PFSK-1 (cell line): ENCODE data around the gene FAM83G.

Experiments
- FOXP2 ChIP-seq: optimal IDR thresholded peaks from 2 replicates; pipeline ENCODE3; 2011; ENCODE audit warnings: borderline replicate concordance, control low read depth, inconsistent platforms; ENCODE audit not compliant: insufficient read depth; ENCODE audit errors: extremely low read length, extremely low read depth
- POLR2AphosphoS5 ChIP-seq: IDR thresholded peaks from 2 replicates; pipeline ENCODE4 v1.6.1; 2012; ENCODE audit warnings: low read depth, mild to moderate bottlenecking, control low read depth, low read length, moderate library complexity
- REST ChIP-seq, 2 experiments: IDR thresholded peaks; 2 replicates each; pipeline versions ENCODE4 v1.6.1 to v1.8.0; 2011 to 2012; ENCODE audit warnings: low read depth in 2 of 2, low read length in 2 of 2, control low read depth in 1 of 2, inconsistent platforms in 1 of 2, mild to moderate bottlenecking in 1 of 2, moderate library complexity in 1 of 2; ENCODE audit not compliant: insufficient read depth in 1 of 2
- SIN3A ChIP-seq: IDR thresholded peaks from 2 replicates; pipeline ENCODE4 v1.6.1; 2012; ENCODE audit warnings: mild to moderate bottlenecking, low read length, moderate library complexity, borderline replicate concordance; ENCODE audit not compliant: insufficient read depth
- TAF1 ChIP-seq: IDR thresholded peaks from 2 replicates; pipeline ENCODE4 v1.6.1; 2012; ENCODE audit warnings: low read length, control low read depth, borderline replicate concordance; ENCODE audit not compliant: insufficient read depth

The FAM83G gene

GRCh38 chr17:18988546-18989173 is 15.9 kb downstream of the FAM83G start:
- TF ChIP-seq REST (IDR thresholded peaks at IDR 0.05; ENCODE audit: insufficient read depth in 1 of 2, low read depth in 2 of 2, low read length in 2 of 2), result no peak
- TF ChIP-seq POLR2AphosphoS5, result no peak
- no peak for TF ChIP-seq SIN3A
- TF ChIP-seq FOXP2, result no peak
- TF ChIP-seq TAF1, result no peak

GRCh38 chr17:18987862-18988545 is 16.6 kb downstream of the FAM83G start:
- TF ChIP-seq REST (IDR thresholded peaks at IDR 0.05; ENCODE audit: insufficient read depth in 1 of 2, low read depth in 2 of 2, low read length in 2 of 2) (no peak), TAF1 (no peak), POLR2AphosphoS5 (no peak), FOXP2 (no peak), SIN3A (no peak)

GRCh38 chr17:18987230-18987610 is 17.3 kb downstream of the FAM83G start:
- TF ChIP-seq TAF1 (no peak), FOXP2 (no peak), POLR2AphosphoS5 (no peak), SIN3A (no peak), REST (IDR thresholded peaks at IDR 0.05; ENCODE audit: insufficient read depth in 1 of 2, low read depth in 2 of 2, low read length in 2 of 2) (no peak)

- TF ChIP-seq FOXP2 (no peak), SIN3A (no peak), TAF1 (no peak), REST (IDR thresholded peaks at IDR 0.05; ENCODE audit: insufficient read depth in 1 of 2, low read depth in 2 of 2, low read length in 2 of 2) (no peak), POLR2AphosphoS5 (no peak)
Measured at GRCh38 chr17:18986541-18987229, 17.9 kb downstream of the FAM83G start.
